Mammary epithelial cell (primary cell): ENCODE data around the gene ZNF234.

ENCODE experiments used
- CTCF ChIP-seq, 2 donors: IDR thresholded peaks in 1 of 2; conservative IDR thresholded peaks in 1 of 2; 2 replicates each; pipeline ENCODE4 v1.5.1; 2011 to 2012; ENCODE audit warnings: inconsistent platforms in 2 of 2, low read length in 2 of 2, mild to moderate bottlenecking in 2 of 2, control low read depth in 1 of 2, low read depth in 1 of 2; ENCODE audit not compliant: insufficient read depth in 1 of 2; ENCODE audit errors: extremely low read depth in 1 of 2
- EZH2 ChIP-seq: IDR thresholded peaks from 2 replicates; pipeline ENCODE4 v1.6.1; 2012; ENCODE audit warnings: low read length, inconsistent platforms, borderline replicate concordance

GRCh38 chr19:44176590-44176989 lies 35.2 kb downstream of the ZNF234 start:
- TF ChIP-seq CTCF (conservative IDR thresholded peaks at IDR 0.05 in 1 of 2, IDR thresholded peaks at IDR 0.05 in 1 of 2; ENCODE audit: extremely low read depth in 1 of 2, insufficient read depth in 1 of 2, low read depth in 1 of 2, low read length in 2 of 2) (no peak), EZH2 (no peak)
